Measurements from ENCODE around the gene SDR42E2. TPM values are rescaled to one million over a fixed set of nuclear protein-coding genes. Genes with fewer than 3 reads are reported as not detected.
A peak's percentile ranks its signal among the peaks of the same experiment; 100 is the strongest.

SDR42E2 gene
- total and polyA plus RNA-seq, 2 of the 8 experiments (the other 6 are each of a cell fraction or from before 2014, with no cell fraction given): 0.08 TPM; not detected in 1

- TF ChIP-seq SP4 (IDR thresholded peaks at IDR 0.05; ENCODE audit: low read length): no peak
- peak; percentile 59; the same call in 1 of the 2 replicates for TF ChIP-seq TAF1 (IDR thresholded peaks at IDR 0.05; ENCODE audit: low read depth, low read length)
- TF ChIP-seq KDM4A (IDR thresholded peaks at IDR 0.05; ENCODE audit: low read depth, low read length, severe bottlenecking): peak; percentile 92
- peak; percentile 75 for TF ChIP-seq USF2 (IDR thresholded peaks at IDR 0.05; ENCODE audit: low read length)
- TF ChIP-seq BCL11A (IDR thresholded peaks at IDR 0.05; ENCODE audit: low read depth in 2 of 2, low read length in 2 of 2): no peak
- TF ChIP-seq ATF3 (IDR thresholded peaks at IDR 0.05; ENCODE audit: insufficient read depth, low read depth, low read length): peak; percentile 28; the same call in 1 of the 2 replicates
- peak in 1 of 2 experiments; percentile 53; a peak in 1 of 3 replicates for TF ChIP-seq POLR2A (IDR thresholded peaks at IDR 0.05; ENCODE audit: control extremely low read depth in 1 of 2, low read depth in 2 of 2, low read length in 2 of 2)
- TF ChIP-seq RAD21 (IDR thresholded peaks at IDR 0.05 in 1 of 2, conservative IDR thresholded peaks at IDR 0.05 in 1 of 2; ENCODE audit: low read depth in 2 of 2, low read length in 2 of 2): peak; percentile 33 to 63
- TF ChIP-seq TBP (IDR thresholded peaks at IDR 0.05; ENCODE audit: low read depth, low read length): peak; percentile 38; the same call in 1 of the 2 replicates
- TF ChIP-seq JUN (IDR thresholded peaks at IDR 0.05; ENCODE audit: low read depth, low read length): no peak
Measured at GRCh38 chr16:22206013-22206841, 43.9 kb downstream of the SDR42E2 start, which contains the start of gene EEF2K (continued).
